Chondrocyte (in vitro differentiated cells): ENCODE measurements around the gene TSPOAP1. TPM values are rescaled to one million over a fixed set of nuclear protein-coding genes. Genes with fewer than 3 reads are reported as not detected.
A peak's percentile ranks its signal among the peaks of the same experiment; 100 is the strongest.

Source experiments
- DNase-seq: peaks from one replicate; pipeline ENCODE4 v3.0.0; 2021; ENCODE audit warnings: mixed read lengths, low spot score
- H3K27ac Mint-ChIP-seq: one replicate; pipeline ENCODE4 v1.8.0; 2021; ENCODE audit warnings: mild to moderate bottlenecking, moderate library complexity, mixed read lengths; ENCODE audit not compliant: unreplicated experiment
- H3K27me3 Mint-ChIP-seq: 2 replicates; pipeline ENCODE4 v1.8.0; 2021; ENCODE audit warnings: low read depth, mixed read lengths
- H3K36me3 Mint-ChIP-seq: 2 replicates; pipeline ENCODE4 v1.8.0; 2021; ENCODE audit warnings: low read depth, mixed read lengths
- H3K4me1 Mint-ChIP-seq: 2 replicates; pipeline ENCODE4 v1.8.0; 2021; ENCODE audit warnings: low read depth, mild to moderate bottlenecking, mixed read lengths
- H3K4me3 Mint-ChIP-seq: one replicate; pipeline ENCODE4 v1.8.0; 2021; ENCODE audit warnings: mild to moderate bottlenecking, moderate library complexity, mixed read lengths; ENCODE audit not compliant: unreplicated experiment
- H3K9me3 Mint-ChIP-seq: 2 replicates; pipeline ENCODE4 v1.8.0; 2021; ENCODE audit warnings: low read depth, mixed read lengths
- total RNA-seq: library from RNA; stranded (reverse); gene quantifications from 3 replicates; pipeline ENCODE4 v1.2.1, GENCODE V29; 2021
- TF ChIP-seq, protein P1 (sequence below): fragments of 200-600 bp; sonication (generic); IDR thresholded peaks from 2 replicates; pipeline ENCODE4 v1.5.0; 2021; ENCODE audit warnings: antibody characterized with exemption, mild to moderate bottlenecking, moderate library complexity

TSPOAP1 gene
- total RNA-seq, 1 donor from 2014 or later, result 2.0 TPM

DNA sequence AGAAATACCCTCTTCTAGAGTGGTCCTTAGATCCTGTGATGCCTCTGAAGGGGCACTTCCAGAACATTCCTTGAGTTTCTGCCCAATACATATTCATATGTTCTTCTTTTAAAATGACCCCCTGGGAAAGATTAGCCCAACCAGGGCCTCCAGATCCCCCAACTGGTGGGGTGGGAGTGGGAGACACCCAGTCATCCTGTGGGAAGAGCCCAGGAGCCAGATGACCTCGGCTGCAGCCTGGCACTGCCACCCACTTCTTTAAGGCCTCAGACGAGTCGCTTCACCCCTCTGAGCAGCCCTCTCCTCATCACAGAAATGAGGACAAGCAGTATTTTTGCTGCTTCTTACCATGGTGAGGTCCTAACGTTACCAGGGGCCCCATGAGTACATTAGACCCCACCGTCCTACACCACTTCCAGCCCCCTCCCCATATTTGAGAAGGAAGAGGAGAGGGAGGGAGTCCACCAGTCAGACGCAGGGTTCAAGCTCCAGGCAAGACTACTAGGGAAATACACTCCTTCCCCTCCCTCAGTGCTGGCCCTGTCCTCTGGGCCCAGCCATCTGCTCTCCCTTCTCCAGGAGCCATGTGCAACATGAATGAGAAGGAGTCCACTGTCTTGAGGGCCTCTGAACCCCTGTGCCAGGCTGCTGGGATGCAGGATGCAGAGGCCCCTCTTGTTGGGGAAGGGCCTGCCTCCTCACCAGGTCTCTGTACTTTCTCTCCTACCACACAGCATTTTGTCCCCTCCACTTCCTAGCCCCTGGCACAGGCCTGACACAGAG lies 59.6 kb downstream of the TSPOAP1 start:
- no peak overlapping the region for H3K27ac Mint-ChIP-seq
- TF ChIP-seq, protein P1, sequence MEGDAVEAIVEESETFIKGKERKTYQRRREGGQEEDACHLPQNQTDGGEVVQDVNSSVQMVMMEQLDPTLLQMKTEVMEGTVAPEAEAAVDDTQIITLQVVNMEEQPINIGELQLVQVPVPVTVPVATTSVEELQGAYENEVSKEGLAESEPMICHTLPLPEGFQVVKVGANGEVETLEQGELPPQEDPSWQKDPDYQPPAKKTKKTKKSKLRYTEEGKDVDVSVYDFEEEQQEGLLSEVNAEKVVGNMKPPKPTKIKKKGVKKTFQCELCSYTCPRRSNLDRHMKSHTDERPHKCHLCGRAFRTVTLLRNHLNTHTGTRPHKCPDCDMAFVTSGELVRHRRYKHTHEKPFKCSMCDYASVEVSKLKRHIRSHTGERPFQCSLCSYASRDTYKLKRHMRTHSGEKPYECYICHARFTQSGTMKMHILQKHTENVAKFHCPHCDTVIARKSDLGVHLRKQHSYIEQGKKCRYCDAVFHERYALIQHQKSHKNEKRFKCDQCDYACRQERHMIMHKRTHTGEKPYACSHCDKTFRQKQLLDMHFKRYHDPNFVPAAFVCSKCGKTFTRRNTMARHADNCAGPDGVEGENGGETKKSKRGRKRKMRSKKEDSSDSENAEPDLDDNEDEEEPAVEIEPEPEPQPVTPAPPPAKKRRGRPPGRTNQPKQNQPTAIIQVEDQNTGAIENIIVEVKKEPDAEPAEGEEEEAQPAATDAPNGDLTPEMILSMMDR, result no peak
- DNase-seq, result no peak
- H3K36me3 Mint-ChIP-seq, result no peaks in the 10 kb centered on the region
- peaks cover 34% of the 10 kb centered on the region for H3K27me3 Mint-ChIP-seq
- no peak overlapping the region for H3K4me3 Mint-ChIP-seq
- H3K9me3 Mint-ChIP-seq, result no peaks in the 10 kb centered on the region
- no peaks in the 10 kb centered on the region for H3K4me1 Mint-ChIP-seq

DNA sequence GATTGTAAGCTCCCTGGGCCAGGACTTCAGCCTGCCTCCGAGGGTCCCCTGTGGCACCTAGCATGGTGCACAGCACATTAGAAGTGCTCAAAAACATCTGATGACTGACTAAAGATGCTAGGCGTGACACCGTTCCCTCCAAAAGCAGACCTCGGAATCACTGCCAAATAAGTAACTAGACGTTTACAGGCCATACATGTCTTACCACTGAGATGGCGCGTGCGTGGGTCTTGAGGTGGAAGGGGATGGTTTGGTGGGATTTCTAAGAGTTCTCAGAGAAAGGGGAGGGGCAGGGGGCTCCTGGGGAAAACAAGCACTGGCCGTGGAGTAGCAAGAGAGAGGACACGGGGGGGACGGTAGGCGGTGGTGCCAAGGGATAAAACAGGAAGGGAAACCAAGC lies 60.3 kb downstream of the TSPOAP1 start:
- Mint-ChIP-seq H3K9me3 (no peaks in the 10 kb centered on the region), H3K27ac (no peak overlapping the region), H3K4me3 (no peak overlapping the region), H3K4me1 (no peaks in the 10 kb centered on the region), H3K36me3 (no peaks in the 10 kb centered on the region), H3K27me3 (peaks cover 33% of the 10 kb centered on the region)
- TF ChIP-seq, protein P1, result no peak
- DNase-seq, result peak; percentile 43

DNA sequence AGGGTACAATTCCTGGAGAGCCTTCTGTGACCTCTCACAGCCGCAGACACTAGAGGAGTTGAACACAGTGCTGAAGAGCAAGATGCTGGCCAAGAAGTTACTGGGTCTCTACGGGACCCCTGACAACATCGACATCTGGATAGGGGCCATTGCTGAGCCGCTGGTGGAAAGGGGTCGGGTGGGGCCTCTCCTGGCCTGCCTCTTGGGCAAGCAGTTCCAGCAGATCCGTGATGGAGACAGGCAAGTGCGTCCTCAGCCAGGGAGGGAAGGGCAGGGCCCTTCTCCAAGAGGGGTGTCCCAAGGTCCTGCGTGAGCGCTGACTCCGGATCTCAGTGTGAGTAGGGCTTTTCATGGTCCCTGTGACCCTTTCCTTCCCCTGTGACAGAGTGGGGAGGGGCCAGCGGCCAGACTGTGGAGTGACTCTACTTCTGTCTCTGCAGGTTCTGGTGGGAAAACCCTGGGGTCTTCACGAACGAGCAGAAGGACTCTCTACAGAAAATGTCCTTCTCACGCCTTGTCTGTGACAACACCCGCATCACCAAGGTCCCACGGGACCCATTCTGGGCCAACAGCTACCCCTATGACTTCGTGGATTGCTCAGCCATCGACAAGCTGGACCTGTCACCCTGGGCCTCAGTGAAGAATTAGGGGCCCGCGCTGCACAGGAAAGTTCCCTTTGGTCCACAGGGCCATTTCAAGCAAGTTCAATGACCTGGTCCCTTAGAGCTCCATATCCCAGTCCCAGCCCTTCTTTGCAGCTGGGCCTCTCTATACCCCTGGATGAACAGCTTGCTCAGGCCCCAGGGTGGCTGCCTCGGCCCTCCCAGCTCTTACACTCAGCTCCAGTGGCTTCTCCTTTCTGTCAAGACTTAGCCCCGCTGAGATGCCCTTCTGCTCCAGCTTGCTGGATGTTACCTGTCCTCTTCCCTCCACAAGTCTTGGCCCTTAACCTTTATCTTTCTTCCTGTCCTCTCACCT lies 61.0 kb downstream of the TSPOAP1 start:
- TF ChIP-seq, protein P1, result no peak
- H3K27ac Mint-ChIP-seq, result no peak overlapping the region
- no peaks in the 10 kb centered on the region for H3K36me3 Mint-ChIP-seq
- peaks cover 35% of the 10 kb centered on the region for H3K27me3 Mint-ChIP-seq
- DNase-seq, result peak; percentile 81
- no peaks in the 10 kb centered on the region for H3K4me1 Mint-ChIP-seq
- no peak overlapping the region for H3K4me3 Mint-ChIP-seq
- H3K9me3 Mint-ChIP-seq, result no peaks in the 10 kb centered on the region

DNA sequence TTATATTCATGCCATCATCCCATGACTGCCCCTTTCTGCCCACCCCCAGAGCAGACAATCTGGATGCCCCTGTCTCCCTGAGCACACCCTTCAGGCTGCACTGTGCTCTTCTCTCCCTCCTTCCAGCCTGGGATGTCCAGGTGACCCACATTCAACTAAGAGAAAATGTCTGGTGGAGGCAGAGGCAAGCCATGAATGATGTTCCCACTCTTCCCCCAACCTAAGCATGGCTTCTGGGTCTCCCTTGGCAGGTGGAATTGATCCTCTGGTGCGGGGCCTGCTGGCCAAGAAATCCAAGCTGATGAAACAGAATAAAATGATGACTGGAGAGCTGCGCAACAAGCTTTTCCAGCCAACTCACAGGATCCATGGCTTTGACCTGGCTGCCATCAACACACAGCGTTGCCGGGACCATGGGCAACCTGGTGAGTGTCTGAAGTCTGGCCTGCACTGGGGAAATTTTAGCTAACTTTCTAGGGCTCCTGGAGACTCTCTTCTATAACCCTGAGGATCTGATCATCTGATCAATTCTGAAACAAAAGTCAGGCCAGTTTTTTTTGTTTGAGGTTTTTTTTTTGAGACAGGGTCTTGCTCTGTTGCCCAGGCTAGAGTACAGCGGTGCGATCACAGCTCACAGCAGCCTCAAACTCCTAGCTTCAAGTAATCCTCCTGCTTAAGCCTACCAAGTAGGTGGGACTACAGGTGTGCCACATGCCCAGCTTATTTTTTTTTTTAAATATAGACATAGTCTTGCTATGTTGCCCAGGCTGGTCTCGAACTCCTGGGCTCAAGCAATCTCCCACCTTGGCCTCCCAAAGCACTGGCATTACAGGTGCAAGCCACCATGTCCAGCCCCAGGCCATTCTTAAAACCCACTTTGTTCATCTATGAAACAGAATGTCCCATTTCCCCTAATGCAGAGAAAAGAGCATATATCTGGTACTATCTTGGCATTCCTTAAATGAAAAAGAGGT lies 62.4 kb downstream of the TSPOAP1 start:
- peak; percentile 30 for DNase-seq
- Mint-ChIP-seq H3K9me3 (peaks cover under 1% of the 10 kb centered on the region), H3K4me3 (no peak overlapping the region), H3K36me3 (no peaks in the 10 kb centered on the region), H3K27me3 (peaks cover 43% of the 10 kb centered on the region), H3K27ac (no peak overlapping the region), H3K4me1 (no peaks in the 10 kb centered on the region)
- TF ChIP-seq, protein P1, result no peak
